HepG2 (cell line): ENCODE measurements around the gene ZFYVE21. TPM values are rescaled to one million over a fixed set of nuclear protein-coding genes. Genes with fewer than 3 reads are reported as not detected.
A peak's percentile ranks its signal among the peaks of the same experiment; 100 is the strongest.

Experiments used
- ATAC-seq: fragments of 200-7000 bp; cut with Tn5 transposase; 3 replicates; pipeline ENCODE4 v1.9.1; 2020; ENCODE audit warnings: mild to moderate bottlenecking, moderate library complexity
- BruUV-seq: library from RNA; stranded (reverse); fragments of 400-500 nt; replicated peaks from 2 replicates; lab custom pipeline; 2021; lab: Mats Ljungman, UMichigan
- CTCF ChIA-PET: fragments of 300-600 bp; formaldehyde crosslinking; extraction: SDS; loops from one replicate; lab custom pipeline; 2021; ENCODE audit warnings: low total read pairs, inconsistent platforms, low intra/inter-chr PET ratio; lab: Yijun Ruan, JAX
- POLR2A ChIA-PET: fragments of 350-600 bp; sonication (Branson Sonifier 250); formaldehyde crosslinking; loops from one replicate; lab custom pipeline; 2020; ENCODE audit warnings: antibody characterized with exemption, inconsistent platforms; lab: Yijun Ruan, JAX
- DNase-seq: peaks from one replicate; pipeline ENCODE4 v3.0.0-alpha.2; 2015; ENCODE audit warnings: low spot score
- FAIRE-seq: peaks from 3 replicates; lab custom pipeline; 2011; peaks lifted over from hg19 to GRCh38; lab: Jason Lieb, UNC
- H2AFZ ChIP-seq: one replicate; pipeline ENCODE4 v1.6.1; 2011; ENCODE audit warnings: low read length, inconsistent platforms
- H3K27ac ChIP-seq: fragments of 300-600 bp; 3 replicates; pipeline ENCODE4 v1.8.0; 2011; ENCODE audit warnings: mixed run types, mild to moderate bottlenecking, mixed read lengths, low read length, inconsistent platforms; ENCODE audit not compliant: insufficient read depth; ENCODE audit errors: extremely low read length
- H3K27me3 ChIP-seq, 2 experiments: fragments of 200-600 bp in 1 of 2; 2 replicates in 1 of 2; 3 replicates in 1 of 2; pipeline versions ENCODE4 v1.6.0 to v1.8.0; 2011; ENCODE audit warnings: low read length in 2 of 2, mild to moderate bottlenecking in 2 of 2, moderate library complexity in 2 of 2, inconsistent platforms in 1 of 2; ENCODE audit not compliant: insufficient read depth in 2 of 2, control insufficient read depth in 1 of 2
- H3K36me3 ChIP-seq, 2 experiments: fragments of 200-600 bp in 1 of 2; replicated peaks in 1 of 2; 2 replicates in 1 of 2; 3 replicates in 1 of 2; pipeline versions ENCODE4 v1.5.1 to v1.8.0; 2011; ENCODE audit warnings: low read length in 2 of 2, inconsistent platforms in 1 of 2; ENCODE audit not compliant: insufficient read depth in 2 of 2, control insufficient read depth in 1 of 2
- H3K4me1 ChIP-seq: 2 replicates; pipeline ENCODE4 v1.5.1; 2012; ENCODE audit warnings: low read length, inconsistent platforms; ENCODE audit not compliant: insufficient read depth
- H3K4me2 ChIP-seq: 2 replicates; pipeline ENCODE4 v1.6.0; 2011; ENCODE audit warnings: low read depth, low read length, inconsistent platforms
- H3K4me3 ChIP-seq, 3 experiments: fragments of 200-600 bp in 1 of 3; sonication (generic), shearing (Covaris generic) in 1 of 3; replicated peaks in 1 of 3; 2 replicates each; pipeline ENCODE4 v1.5.1; 2011 to 2016; ENCODE audit warnings: low read length in 3 of 3, inconsistent platforms in 2 of 3, low read depth in 2 of 3, mild to moderate bottlenecking in 2 of 3, control low read depth in 1 of 3, mixed read lengths in 1 of 3; ENCODE audit not compliant: insufficient read depth in 1 of 3
- H3K79me2 ChIP-seq: one replicate; pipeline ENCODE4 v1.6.1; 2011; ENCODE audit warnings: low read length, inconsistent platforms; ENCODE audit not compliant: insufficient read depth
- H3K9ac ChIP-seq: 2 replicates; pipeline ENCODE4 v1.6.0; 2011; ENCODE audit warnings: mild to moderate bottlenecking, low read depth, low read length, inconsistent platforms; ENCODE audit not compliant: insufficient read depth
- H3K9me3 ChIP-seq: 2 replicates; pipeline ENCODE4 v1.5.1; 2012; ENCODE audit warnings: mild to moderate bottlenecking, low read length
- H4K20me1 ChIP-seq: 2 replicates; pipeline ENCODE4 v1.6.0; 2011; ENCODE audit warnings: inconsistent platforms, mild to moderate bottlenecking, low read length, moderate library complexity; ENCODE audit not compliant: insufficient read depth
- RBM22 ChIP-seq: fragments of 200-400 bp; formaldehyde crosslinking; optimal IDR thresholded peaks from 2 replicates; pipeline ENCODE3; 2017; ENCODE audit warnings: mild to moderate bottlenecking, low read length, moderate library complexity
- ZMAT5 ChIP-seq: sonication (generic); formaldehyde crosslinking; IDR thresholded peaks from 2 replicates; pipeline ENCODE4 v1.5.0; 2020; ENCODE audit warnings: mild to moderate bottlenecking, low read depth, missing genetic modification reagents, borderline replicate concordance
- ZNF564 ChIP-seq: sonication (generic); formaldehyde crosslinking; IDR thresholded peaks from 2 replicates; pipeline ENCODE4 v1.8.1; 2023; ENCODE audit warnings: mild to moderate bottlenecking, missing genetic modification reagents
- WGBS: methylation state at CpG from one replicate; pipeline ENCODE4 v1.1.6; 2017; ENCODE audit warnings: low lambda C conversion rate; 5-methylcytosine and 5-hydroxymethylcytosine counted together
- in situ Hi-C: cut with HindIII; loops from 2 replicates; pipeline ENCODE4 v1.10.0; 2017; ENCODE audit warnings: low pct_unique_long_range_greater_than_20kb; ENCODE audit not compliant: extremely low pct_ligation_motif_present
- intact Hi-C: fragments of 100-400 bp; cut with micrococcal nuclease; formaldehyde crosslinking; loops from one replicate; pipeline ENCODE4 v1.10.0; 2022; ENCODE audit not compliant: unreplicated experiment
- polyA plus RNA-seq, 8 experiments: library from polyadenylated mRNA; depleted of rRNA in 3 of 8; stranded (reverse) in 7 of 8; unstranded in 1 of 8; fragments of >200 nt; fragmentation: Illumina TruSeq in 4 of 8; extraction: Trizol in 4 of 8; gene quantifications; 2 replicates each; pipeline versions ENCODE4 v1.2.1 to v1.2.3, GENCODE V29; 2011 to 2016; ENCODE audit warnings: low read depth in 4 of 8, missing spikeins in 1 of 8, mixed read lengths in 1 of 8; ENCODE audit not compliant: insufficient read depth in 1 of 8
- total RNA-seq, 5 experiments: library from RNA; depleted of rRNA; stranded (reverse); fragments of >200 nt; fragmentation: Illumina TruSeq; extraction: Trizol; gene quantifications; 2 replicates each; pipeline ENCODE4 v1.2.3, GENCODE V29; 2016; ENCODE audit warnings: low read depth in 1 of 5

The ZFYVE21 gene
- total and polyA plus RNA-seq, 2 of the 13 experiments (the other 11 are each of a cell fraction or from before 2014, with no cell fraction given): 34.3 to 34.4 TPM

- DNase-seq (no peak), ATAC-seq (no peak), FAIRE-seq (no peak)
- Histone ChIP-seq H3K27me3 (no peaks in the 10 kb centered on the region), H3K9ac (no peak overlapping the region), H3K4me3 (no peak overlapping the region), H4K20me1 (no peaks in the 10 kb centered on the region), H3K9me3 (no peaks in the 10 kb centered on the region), H3K4me1 (no peaks in the 10 kb centered on the region), H2AFZ (no peak overlapping the region), H3K27ac (no peak overlapping the region), H3K36me3 (peaks cover 23 to 79% of the 10 kb centered on the region in 2 experiments), H3K4me2 (no peak overlapping the region), H3K79me2 (no peaks in the 10 kb centered on the region)
- intact Hi-C loops (no loop called here), in situ Hi-C loops (no loop called here)
- POLR2A ChIA-PET: no interaction called here
- WGBS: 88% methylated on average over 15 of the region's 15 CpGs
- no peak for TF ChIP-seq ZNF564 (CRISPR knock-in tag)
- no TSS peak for BruUV-seq
- CTCF ChIA-PET: no interaction called here
These were observed 32.5 kb upstream of the ZFYVE21 start for GRCh38 chr14:103683139-103683538.

- peaks cover 20 to 77% of the 10 kb centered on the region in 2 experiments for H3K36me3 ChIP-seq
- H3K4me3 ChIP-seq: no peak overlapping the region
- intact Hi-C loops: no loop called here
- H3K9me3 ChIP-seq: no peaks in the 10 kb centered on the region
- no TSS peak for BruUV-seq
- FAIRE-seq: no peak
- H3K27ac ChIP-seq: no peak overlapping the region
- H3K4me2 ChIP-seq: no peak overlapping the region
- H2AFZ ChIP-seq: no peak overlapping the region
- no peaks in the 10 kb centered on the region for H4K20me1 ChIP-seq
- ChIA-PET POLR2A (no interaction called here), CTCF (no interaction called here)
- in situ Hi-C loops: no loop called here
- peak; percentile 34 for TF ChIP-seq RBM22
- no peak for TF ChIP-seq ZMAT5 (CRISPR knock-in tag)
- 79% methylated on average over 5 of the region's 6 CpGs for WGBS
- H3K79me2 ChIP-seq: no peaks in the 10 kb centered on the region
- no peaks in the 10 kb centered on the region for H3K4me1 ChIP-seq
- ATAC-seq: no peak
- DNase-seq: no peak
- H3K27me3 ChIP-seq: no peaks in the 10 kb centered on the region
- no peak overlapping the region for H3K9ac ChIP-seq
These were observed 31.1 kb upstream of the ZFYVE21 start for GRCh38 chr14:103684471-103684870.
